ENCODE results near the gene SLC16A4. TPM values are rescaled to one million over a fixed set of nuclear protein-coding genes. Genes with fewer than 3 reads are reported as not detected.

Gene SLC16A4
- total RNA-seq, 1 donor from 2014 or later: 6.4 TPM

DNA sequence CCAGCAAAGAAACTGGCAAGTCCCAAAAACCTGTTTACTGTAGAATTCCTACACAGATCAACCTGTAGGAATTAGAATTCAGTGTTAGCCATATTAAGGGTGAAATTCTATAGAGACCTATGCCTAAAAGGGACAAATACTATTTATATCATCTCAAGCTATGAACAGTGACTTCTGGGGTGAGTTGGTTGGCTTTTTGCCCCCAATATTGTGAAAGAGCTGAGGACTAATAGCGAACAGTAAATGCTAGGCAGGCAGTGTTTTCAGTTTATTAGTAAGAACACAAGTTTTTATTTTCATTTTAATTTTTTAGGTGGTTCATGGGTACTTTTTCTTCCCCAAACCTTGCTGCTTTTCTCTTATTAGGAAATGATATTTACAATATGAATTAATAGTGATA is 15.3 kb downstream of the SLC16A4 start:
- H3K36me3 ChIP-seq: peaks cover 0 to 54% of the 10 kb centered on the region in 2 donors
- no peak overlapping the region for H3K27ac ChIP-seq
- H3K9me3 ChIP-seq: no peaks in the 10 kb centered on the region
- intact Hi-C loops (cut with DNase I): no loop called here
- H3K4me3 ChIP-seq: no peak overlapping the region
- TF ChIP-seq POLR2AphosphoS5 (IDR thresholded peaks at IDR 0.05; ENCODE audit: insufficient read depth in 1 of 2, low read depth in 1 of 2): no peak
- TF ChIP-seq, protein P1, sequence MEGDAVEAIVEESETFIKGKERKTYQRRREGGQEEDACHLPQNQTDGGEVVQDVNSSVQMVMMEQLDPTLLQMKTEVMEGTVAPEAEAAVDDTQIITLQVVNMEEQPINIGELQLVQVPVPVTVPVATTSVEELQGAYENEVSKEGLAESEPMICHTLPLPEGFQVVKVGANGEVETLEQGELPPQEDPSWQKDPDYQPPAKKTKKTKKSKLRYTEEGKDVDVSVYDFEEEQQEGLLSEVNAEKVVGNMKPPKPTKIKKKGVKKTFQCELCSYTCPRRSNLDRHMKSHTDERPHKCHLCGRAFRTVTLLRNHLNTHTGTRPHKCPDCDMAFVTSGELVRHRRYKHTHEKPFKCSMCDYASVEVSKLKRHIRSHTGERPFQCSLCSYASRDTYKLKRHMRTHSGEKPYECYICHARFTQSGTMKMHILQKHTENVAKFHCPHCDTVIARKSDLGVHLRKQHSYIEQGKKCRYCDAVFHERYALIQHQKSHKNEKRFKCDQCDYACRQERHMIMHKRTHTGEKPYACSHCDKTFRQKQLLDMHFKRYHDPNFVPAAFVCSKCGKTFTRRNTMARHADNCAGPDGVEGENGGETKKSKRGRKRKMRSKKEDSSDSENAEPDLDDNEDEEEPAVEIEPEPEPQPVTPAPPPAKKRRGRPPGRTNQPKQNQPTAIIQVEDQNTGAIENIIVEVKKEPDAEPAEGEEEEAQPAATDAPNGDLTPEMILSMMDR (IDR thresholded peaks at IDR 0.05): no peak
- TF ChIP-seq POLR2A (IDR thresholded peaks at IDR 0.05): no peak
- H3K27me3 ChIP-seq: no peaks in the 10 kb centered on the region
- no peak for DNase-seq (ENCODE audit: extremely low spot score in 2 of 2)
- no peaks in the 10 kb centered on the region for H3K4me1 ChIP-seq

DNA sequence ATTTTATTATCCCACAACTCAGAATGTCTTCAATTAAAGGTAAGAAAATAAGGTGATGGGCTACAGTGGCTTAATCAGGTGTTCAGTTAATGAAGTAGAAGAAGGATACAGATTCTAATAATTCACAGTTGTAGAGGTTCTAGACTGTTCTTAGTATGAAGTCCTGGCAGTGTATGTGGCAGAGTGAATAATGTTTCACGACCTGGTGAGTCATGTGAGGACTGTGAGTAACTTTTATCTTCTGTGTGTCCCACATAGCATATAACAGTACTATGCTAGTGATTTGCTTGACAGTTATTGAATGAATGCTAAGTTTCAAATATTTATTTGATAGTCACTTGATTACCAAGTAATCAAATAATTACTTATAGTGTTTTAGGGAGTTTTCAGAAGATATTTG is 20.0 kb downstream of the SLC16A4 start:
- H3K9me3 ChIP-seq: no peaks in the 10 kb centered on the region
- no peak for DNase-seq (ENCODE audit: extremely low spot score in 2 of 2)
- intact Hi-C loops (cut with DNase I): no loop called here
- TF ChIP-seq POLR2A (IDR thresholded peaks at IDR 0.05): no peak
- TF ChIP-seq, protein P1 (IDR thresholded peaks at IDR 0.05): no peak
- TF ChIP-seq POLR2AphosphoS5 (IDR thresholded peaks at IDR 0.05; ENCODE audit: insufficient read depth in 1 of 2, low read depth in 1 of 2): peak in 1 of 2 donors; percentile 54
- no peaks in the 10 kb centered on the region for H3K4me1 ChIP-seq
- H3K27me3 ChIP-seq: no peaks in the 10 kb centered on the region
- no peak overlapping the region for H3K27ac ChIP-seq
- peaks cover 0 to 27% of the 10 kb centered on the region in 2 donors for H3K36me3 ChIP-seq
- H3K4me3 ChIP-seq: no peak overlapping the region

DNA sequence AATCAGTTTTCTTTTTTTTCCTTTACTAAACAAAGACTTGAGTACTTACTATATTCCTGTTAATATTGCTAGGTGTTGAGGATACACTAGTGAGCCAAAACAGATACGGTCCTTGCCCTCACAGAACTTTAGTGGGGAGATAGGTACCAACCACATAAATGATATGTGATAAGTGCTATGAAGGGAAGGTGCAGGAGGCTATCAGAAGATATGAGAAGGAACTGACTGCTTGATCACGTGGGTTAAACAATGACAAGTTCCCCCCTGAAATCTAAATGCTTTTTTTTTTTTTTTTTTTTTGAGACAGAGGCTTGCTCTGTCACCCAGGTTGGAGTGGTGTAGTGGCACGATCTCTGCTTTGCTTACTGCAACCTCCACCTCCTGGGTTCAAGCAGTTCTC is 26.6 kb downstream of the SLC16A4 start:
- no peak overlapping the region for H3K4me3 ChIP-seq
- no peak for DNase-seq (ENCODE audit: extremely low spot score in 2 of 2)
- H3K36me3 ChIP-seq: no peaks in the 10 kb centered on the region
- no peaks in the 10 kb centered on the region for H3K27me3 ChIP-seq
- no peaks in the 10 kb centered on the region for H3K4me1 ChIP-seq
- no peak for TF ChIP-seq POLR2A (IDR thresholded peaks at IDR 0.05)
- TF ChIP-seq, protein P1 (IDR thresholded peaks at IDR 0.05): no peak
- TF ChIP-seq POLR2AphosphoS5 (IDR thresholded peaks at IDR 0.05; ENCODE audit: insufficient read depth in 1 of 2, low read depth in 1 of 2): no peak
- no peak overlapping the region for H3K27ac ChIP-seq
- H3K9me3 ChIP-seq: no peaks in the 10 kb centered on the region
- intact Hi-C loops (cut with DNase I): no loop called here

DNA sequence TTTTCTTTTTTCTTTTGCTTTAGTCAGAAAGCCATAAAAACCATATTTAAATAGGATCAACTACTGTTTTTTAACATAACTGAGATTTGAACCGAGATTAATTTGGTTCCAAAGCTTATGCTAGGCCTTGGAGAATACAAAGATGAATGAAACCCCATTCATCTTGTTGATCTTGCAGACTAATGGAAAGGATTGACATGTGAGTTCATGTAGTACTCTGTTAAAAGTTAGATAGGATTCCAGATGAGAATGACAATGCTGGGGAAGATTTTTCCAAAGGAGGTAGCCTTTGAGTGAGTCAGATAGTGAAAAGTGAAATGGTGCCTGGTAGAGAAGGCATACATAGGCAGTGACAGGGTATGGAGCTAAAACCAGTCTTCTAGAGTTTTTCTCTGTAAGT is 29.0 kb downstream of the SLC16A4 start:
- no peaks in the 10 kb centered on the region for H3K36me3 ChIP-seq
- intact Hi-C loops (cut with DNase I): no loop called here
- no peaks in the 10 kb centered on the region for H3K27me3 ChIP-seq
- H3K9me3 ChIP-seq: no peaks in the 10 kb centered on the region
- TF ChIP-seq POLR2AphosphoS5 (IDR thresholded peaks at IDR 0.05; ENCODE audit: insufficient read depth in 1 of 2, low read depth in 1 of 2) (no peak), POLR2A (IDR thresholded peaks at IDR 0.05) (no peak)
- TF ChIP-seq, protein P1 (IDR thresholded peaks at IDR 0.05): no peak
- H3K27ac ChIP-seq: no peak overlapping the region
- H3K4me3 ChIP-seq: no peak overlapping the region
- H3K4me1 ChIP-seq: no peaks in the 10 kb centered on the region
- no peak for DNase-seq (ENCODE audit: extremely low spot score in 2 of 2)

DNA sequence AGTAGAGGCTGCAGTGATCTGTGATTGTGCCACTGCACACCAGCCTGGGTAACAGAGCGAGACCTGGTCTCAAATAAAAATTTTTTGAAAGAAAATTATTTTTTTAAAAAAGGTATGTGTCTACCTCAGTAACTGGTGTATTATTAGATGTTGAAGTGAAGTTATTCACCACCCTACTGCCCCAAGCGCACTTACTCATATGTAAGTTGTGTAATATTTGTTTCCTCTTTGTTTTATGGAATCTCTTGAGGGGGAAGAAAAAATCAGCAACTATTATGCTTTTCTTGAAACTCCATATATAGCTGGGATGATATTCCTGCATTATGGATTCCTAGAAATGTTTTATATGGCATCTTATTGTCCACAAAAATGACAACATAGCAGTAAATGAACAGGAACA is 30.4 kb downstream of the SLC16A4 start:
- Histone ChIP-seq H3K9me3 (no peaks in the 10 kb centered on the region), H3K4me3 (no peak overlapping the region), H3K27me3 (no peaks in the 10 kb centered on the region), H3K36me3 (no peaks in the 10 kb centered on the region), H3K4me1 (peaks cover 6% of the 10 kb centered on the region), H3K27ac (no peak overlapping the region)
- TF ChIP-seq POLR2A (IDR thresholded peaks at IDR 0.05) (no peak), POLR2AphosphoS5 (IDR thresholded peaks at IDR 0.05; ENCODE audit: insufficient read depth in 1 of 2, low read depth in 1 of 2) (no peak)
- TF ChIP-seq, protein P1 (IDR thresholded peaks at IDR 0.05): no peak
- DNase-seq (ENCODE audit: extremely low spot score in 2 of 2): no peak
- intact Hi-C loops (cut with DNase I): no loop called here

All from vagina (tissue), 2 donors.